Stomach (tissue), 4 donors: ENCODE data around the gene SLC25A6.

ENCODE experiments used
- EP300 ChIP-seq: sonication (generic); formaldehyde crosslinking; IDR thresholded peaks from one replicate; pipeline ENCODE4 v1.6.1; 2017; ENCODE audit warnings: antibody characterized with exemption
- POLR2A ChIP-seq, 4 donors: fragments of 450-650 bp; IDR thresholded peaks; one replicate each; pipeline ENCODE4 v1.6.1; 2016; ENCODE audit warnings: antibody characterized with exemption in 4 of 4, control low read depth in 2 of 4, mild to moderate bottlenecking in 1 of 4, moderate library complexity in 1 of 4
- POLR2AphosphoS5 ChIP-seq, 3 donors: sonication (generic); formaldehyde crosslinking; IDR thresholded peaks; one replicate each; pipeline ENCODE4 v1.6.1; 2016; ENCODE audit warnings: antibody characterized with exemption in 3 of 3
- TF ChIP-seq, protein P1 (sequence below), 7 experiments: fragments of 450-650 bp in 4 of 7; fragments of 200-600 bp in 3 of 7; sonication (generic) in 3 of 7; IDR thresholded peaks; one replicate each; pipeline ENCODE4 v1.5.1; 2016 to 2019; ENCODE audit warnings: antibody characterized with exemption in 7 of 7, control low read depth in 2 of 7, mild to moderate bottlenecking in 1 of 7

DNA sequence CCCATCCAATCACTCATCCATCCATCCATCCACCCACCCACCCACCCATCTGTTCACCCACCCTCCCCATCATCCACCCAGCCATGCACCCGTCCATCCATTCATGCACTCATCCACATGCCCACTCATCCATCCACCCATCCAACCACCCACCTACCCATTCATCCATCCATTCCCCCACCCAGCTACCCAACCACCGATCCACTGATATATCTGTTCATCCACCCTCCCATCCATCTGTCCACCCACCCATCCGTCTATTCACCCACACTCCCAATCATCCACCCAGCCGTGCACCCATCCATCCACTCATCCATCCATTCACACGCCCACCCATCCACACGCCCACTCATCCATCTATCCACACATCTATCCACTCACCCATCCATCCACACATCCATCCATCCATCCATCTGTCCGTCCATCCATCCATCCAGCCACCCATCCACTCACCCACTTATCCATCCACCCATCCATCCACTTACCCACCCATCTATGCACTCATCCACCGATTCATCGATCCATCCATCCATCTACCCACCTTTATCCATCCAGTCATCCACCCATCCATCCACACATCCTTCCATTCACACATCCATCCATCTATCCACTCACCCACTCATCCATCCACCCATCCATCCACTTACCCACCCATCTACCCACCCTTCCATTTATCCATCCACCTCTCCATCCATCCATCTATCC, 32.4 kb upstream of the SLC25A6 start:
- TF ChIP-seq, protein P1, sequence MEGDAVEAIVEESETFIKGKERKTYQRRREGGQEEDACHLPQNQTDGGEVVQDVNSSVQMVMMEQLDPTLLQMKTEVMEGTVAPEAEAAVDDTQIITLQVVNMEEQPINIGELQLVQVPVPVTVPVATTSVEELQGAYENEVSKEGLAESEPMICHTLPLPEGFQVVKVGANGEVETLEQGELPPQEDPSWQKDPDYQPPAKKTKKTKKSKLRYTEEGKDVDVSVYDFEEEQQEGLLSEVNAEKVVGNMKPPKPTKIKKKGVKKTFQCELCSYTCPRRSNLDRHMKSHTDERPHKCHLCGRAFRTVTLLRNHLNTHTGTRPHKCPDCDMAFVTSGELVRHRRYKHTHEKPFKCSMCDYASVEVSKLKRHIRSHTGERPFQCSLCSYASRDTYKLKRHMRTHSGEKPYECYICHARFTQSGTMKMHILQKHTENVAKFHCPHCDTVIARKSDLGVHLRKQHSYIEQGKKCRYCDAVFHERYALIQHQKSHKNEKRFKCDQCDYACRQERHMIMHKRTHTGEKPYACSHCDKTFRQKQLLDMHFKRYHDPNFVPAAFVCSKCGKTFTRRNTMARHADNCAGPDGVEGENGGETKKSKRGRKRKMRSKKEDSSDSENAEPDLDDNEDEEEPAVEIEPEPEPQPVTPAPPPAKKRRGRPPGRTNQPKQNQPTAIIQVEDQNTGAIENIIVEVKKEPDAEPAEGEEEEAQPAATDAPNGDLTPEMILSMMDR (IDR thresholded peaks at IDR 0.05): no peak
- TF ChIP-seq POLR2A (IDR thresholded peaks at IDR 0.05) (no peak), POLR2AphosphoS5 (IDR thresholded peaks at IDR 0.05) (no peak), EP300 (no peak)
